HG03439 (cell line): ENCODE data around the gene RHBDL3.

Experiments
- ATAC-seq: cut with Tn5 transposase; IDR thresholded peaks from one replicate; pipeline ENCODE4 v1.9.1; 2021; ENCODE audit warnings: mild to moderate bottlenecking, moderate library complexity; ENCODE audit not compliant: unreplicated experiment

The RHBDL3 gene

DNA sequence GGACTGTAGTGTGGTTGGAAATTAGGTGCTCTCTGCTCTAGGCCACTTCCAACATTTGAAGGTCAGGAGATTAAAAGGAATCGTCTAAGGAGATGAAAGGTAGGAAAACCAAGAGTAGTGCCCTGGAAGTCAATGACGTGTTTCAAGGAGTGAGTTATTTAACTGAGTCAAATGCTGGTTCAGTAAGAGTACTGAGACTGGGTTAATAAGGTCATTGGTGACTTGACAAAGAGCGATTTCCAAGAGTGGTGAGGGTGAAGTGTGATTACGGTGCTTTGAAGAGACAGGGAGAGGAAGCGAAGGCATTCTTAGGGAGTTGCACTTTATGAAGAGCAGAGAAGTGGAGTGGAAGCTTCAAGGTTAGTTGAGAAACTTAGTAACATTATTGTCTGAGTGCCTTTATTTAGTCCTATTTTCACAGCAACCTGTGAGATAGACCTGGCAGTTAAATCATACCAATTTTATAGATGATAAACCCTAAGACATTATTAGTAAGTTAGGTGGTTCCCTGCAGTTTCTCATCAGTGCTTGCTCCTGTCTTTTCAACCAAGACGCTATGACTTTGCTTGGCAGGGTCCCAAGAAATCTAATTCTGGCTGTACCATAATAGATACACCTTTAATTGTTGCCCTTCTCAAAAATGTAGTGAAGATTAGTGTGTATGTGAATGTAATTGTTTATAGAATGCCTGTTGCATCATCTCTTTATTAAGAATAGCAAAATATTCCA is 90.2 kb downstream of the RHBDL3 start:
- no peak for ATAC-seq

DNA sequence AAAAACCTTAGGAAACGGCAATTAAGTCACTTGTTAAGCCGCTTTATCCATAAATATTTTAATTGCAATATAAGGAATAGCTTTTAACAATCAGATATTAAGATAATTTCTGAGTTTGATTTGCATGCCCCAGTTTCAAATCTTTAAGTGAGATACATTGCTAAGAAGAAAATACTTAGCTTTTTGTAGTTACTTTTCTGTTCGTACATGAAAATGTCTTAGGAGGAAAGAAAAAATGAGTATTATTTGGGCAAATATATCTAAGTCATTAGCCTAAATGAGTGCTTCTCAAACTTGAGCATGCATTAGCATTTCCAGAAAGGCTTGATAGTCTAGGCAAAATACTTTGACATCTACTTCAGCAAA is 90.7 kb downstream of the RHBDL3 start:
- ATAC-seq = no peak

- ATAC-seq = no peak
These were observed 91.1 kb downstream of the RHBDL3 start for GRCh38 chr17:32356750-32357149.

- no peak for ATAC-seq
These were observed 92.0 kb downstream of the RHBDL3 start for GRCh38 chr17:32357615-32358014.

DNA sequence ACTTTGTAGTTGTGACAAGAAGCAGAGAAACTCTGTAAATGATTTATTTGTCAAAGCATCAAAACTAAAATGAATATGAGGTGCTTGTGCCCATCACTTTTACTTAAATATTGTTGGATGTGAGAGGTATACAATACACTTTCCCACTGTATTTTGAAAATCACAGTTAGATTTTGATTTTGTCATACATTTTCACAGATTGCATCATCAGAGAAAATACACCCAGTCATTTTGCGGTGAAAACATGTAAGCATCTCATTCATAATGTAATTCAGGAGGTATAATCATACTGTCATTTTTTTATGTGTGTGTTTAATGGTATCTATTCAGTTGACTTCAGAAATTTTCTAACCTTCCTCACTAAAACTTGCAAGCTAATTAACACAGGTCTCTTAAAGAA is 95.6 kb downstream of the RHBDL3 start:
- no peak for ATAC-seq

DNA sequence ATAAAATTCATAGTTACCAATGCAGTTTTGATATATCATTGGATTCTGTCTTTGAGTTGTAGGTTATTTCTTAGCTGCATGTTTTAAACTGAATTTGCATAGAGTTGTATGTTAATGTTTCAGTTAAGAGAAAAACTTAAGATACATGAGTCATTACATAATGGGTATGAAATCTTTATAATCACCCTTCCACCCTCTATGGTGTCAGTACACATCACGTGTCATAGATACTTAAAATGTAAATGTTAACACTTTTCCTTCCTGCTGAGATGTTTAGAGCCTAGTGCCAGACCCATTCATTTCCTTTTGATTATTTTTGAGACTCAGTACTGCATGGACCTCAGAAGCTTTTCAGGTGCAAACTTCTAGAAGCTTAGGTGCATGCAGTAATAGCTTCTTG is 104.8 kb downstream of the RHBDL3 start:
- ATAC-seq = no peak
